Limb (tissue), 2 donors: Measurements from ENCODE around the gene PPM1L.

Source experiments
- DNase-seq, 2 donors: peaks; one replicate each; pipeline ENCODE4 v3.0.0-alpha.2; 2016; ENCODE audit errors: extremely low spot score in 2 of 2

The PPM1L gene

GRCh38 chr3:160763073-160763472, 7.0 kb downstream of the PPM1L start:
- DNase-seq = no peak

- DNase-seq = no peak
Observed at GRCh38 chr3:160765211-160765610, 9.2 kb downstream of the PPM1L start.

GRCh38 chr3:160768031-160768430, 12.0 kb downstream of the PPM1L start:
- DNase-seq = no peak

- no peak for DNase-seq
Observed at GRCh38 chr3:160768918-160769317, 12.9 kb downstream of the PPM1L start.

GRCh38 chr3:160771811-160772459, 15.9 kb downstream of the PPM1L start:
- DNase-seq = no peak

GRCh38 chr3:160773722-160774121, 17.7 kb downstream of the PPM1L start:
- DNase-seq = no peak

- no peak for DNase-seq
Observed at GRCh38 chr3:160774172-160774571, 18.1 kb downstream of the PPM1L start.

GRCh38 chr3:160778480-160778879, 22.4 kb downstream of the PPM1L start:
- no peak for DNase-seq

GRCh38 chr3:160779040-160779439, 23.0 kb downstream of the PPM1L start:
- DNase-seq = no peak

GRCh38 chr3:160780245-160780644, 24.2 kb downstream of the PPM1L start:
- DNase-seq = no peak

GRCh38 chr3:160781402-160781801, 25.4 kb downstream of the PPM1L start:
- no peak for DNase-seq

GRCh38 chr3:160781863-160782262, 25.8 kb downstream of the PPM1L start:
- DNase-seq = no peak

- no peak for DNase-seq
Observed at GRCh38 chr3:160784853-160785252, 28.8 kb downstream of the PPM1L start.

GRCh38 chr3:160790726-160791125, 34.7 kb downstream of the PPM1L start:
- no peak for DNase-seq

- no peak for DNase-seq
Observed at GRCh38 chr3:160792540-160792939, 36.5 kb downstream of the PPM1L start.

GRCh38 chr3:160793722-160794252, 37.8 kb downstream of the PPM1L start:
- no peak for DNase-seq

- no peak for DNase-seq
Observed at GRCh38 chr3:160796089-160796812, 40.2 kb downstream of the PPM1L start.

GRCh38 chr3:160796813-160797164, 40.8 kb downstream of the PPM1L start:
- no peak for DNase-seq

GRCh38 chr3:160797356-160797755, 41.3 kb downstream of the PPM1L start:
- DNase-seq = no peak

GRCh38 chr3:160801386-160802118, 45.5 kb downstream of the PPM1L start:
- no peak for DNase-seq

GRCh38 chr3:160804762-160805161, 48.7 kb downstream of the PPM1L start:
- peak in 1 of 2 donors; percentile 14 for DNase-seq

GRCh38 chr3:160806094-160806493, 50.1 kb downstream of the PPM1L start:
- no peak for DNase-seq
